HepG2 (cell line): ENCODE measurements around the gene MAP1LC3B. TPM values are rescaled to one million over a fixed set of nuclear protein-coding genes. Genes with fewer than 3 reads are reported as not detected.

ENCODE experiments used
- ATAC-seq: fragments of 200-7000 bp; cut with Tn5 transposase; 3 replicates; pipeline ENCODE4 v1.9.1; 2020; ENCODE audit warnings: mild to moderate bottlenecking, moderate library complexity
- BruUV-seq: library from RNA; stranded (reverse); fragments of 400-500 nt; replicated peaks from 2 replicates; lab custom pipeline; 2021; lab: Mats Ljungman, UMichigan
- CTCF ChIA-PET: fragments of 300-600 bp; formaldehyde crosslinking; extraction: SDS; loops from one replicate; lab custom pipeline; 2021; ENCODE audit warnings: low total read pairs, inconsistent platforms, low intra/inter-chr PET ratio; lab: Yijun Ruan, JAX
- POLR2A ChIA-PET: fragments of 350-600 bp; sonication (Branson Sonifier 250); formaldehyde crosslinking; loops from one replicate; lab custom pipeline; 2020; ENCODE audit warnings: antibody characterized with exemption, inconsistent platforms; lab: Yijun Ruan, JAX
- DNase-seq: peaks from one replicate; pipeline ENCODE4 v3.0.0-alpha.2; 2015; ENCODE audit warnings: low spot score
- FAIRE-seq: peaks from 3 replicates; lab custom pipeline; 2011; peaks lifted over from hg19 to GRCh38; lab: Jason Lieb, UNC
- H2AFZ ChIP-seq: one replicate; pipeline ENCODE4 v1.6.1; 2011; ENCODE audit warnings: low read length, inconsistent platforms
- H3K27ac ChIP-seq: fragments of 300-600 bp; 3 replicates; pipeline ENCODE4 v1.8.0; 2011; ENCODE audit warnings: mixed run types, mild to moderate bottlenecking, mixed read lengths, low read length, inconsistent platforms; ENCODE audit not compliant: insufficient read depth; ENCODE audit errors: extremely low read length
- H3K27me3 ChIP-seq, 2 experiments: fragments of 200-600 bp in 1 of 2; 2 replicates in 1 of 2; 3 replicates in 1 of 2; pipeline versions ENCODE4 v1.6.0 to v1.8.0; 2011; ENCODE audit warnings: low read length in 2 of 2, mild to moderate bottlenecking in 2 of 2, moderate library complexity in 2 of 2, inconsistent platforms in 1 of 2; ENCODE audit not compliant: insufficient read depth in 2 of 2, control insufficient read depth in 1 of 2
- H3K36me3 ChIP-seq, 2 experiments: fragments of 200-600 bp in 1 of 2; replicated peaks in 1 of 2; 2 replicates in 1 of 2; 3 replicates in 1 of 2; pipeline versions ENCODE4 v1.5.1 to v1.8.0; 2011; ENCODE audit warnings: low read length in 2 of 2, inconsistent platforms in 1 of 2; ENCODE audit not compliant: insufficient read depth in 2 of 2, control insufficient read depth in 1 of 2
- H3K4me1 ChIP-seq: 2 replicates; pipeline ENCODE4 v1.5.1; 2012; ENCODE audit warnings: low read length, inconsistent platforms; ENCODE audit not compliant: insufficient read depth
- H3K4me2 ChIP-seq: 2 replicates; pipeline ENCODE4 v1.6.0; 2011; ENCODE audit warnings: low read depth, low read length, inconsistent platforms
- H3K4me3 ChIP-seq, 3 experiments: fragments of 200-600 bp in 1 of 3; sonication (generic), shearing (Covaris generic) in 1 of 3; replicated peaks in 1 of 3; 2 replicates each; pipeline ENCODE4 v1.5.1; 2011 to 2016; ENCODE audit warnings: low read length in 3 of 3, inconsistent platforms in 2 of 3, low read depth in 2 of 3, mild to moderate bottlenecking in 2 of 3, control low read depth in 1 of 3, mixed read lengths in 1 of 3; ENCODE audit not compliant: insufficient read depth in 1 of 3
- H3K79me2 ChIP-seq: one replicate; pipeline ENCODE4 v1.6.1; 2011; ENCODE audit warnings: low read length, inconsistent platforms; ENCODE audit not compliant: insufficient read depth
- H3K9ac ChIP-seq: 2 replicates; pipeline ENCODE4 v1.6.0; 2011; ENCODE audit warnings: mild to moderate bottlenecking, low read depth, low read length, inconsistent platforms; ENCODE audit not compliant: insufficient read depth
- H3K9me3 ChIP-seq: 2 replicates; pipeline ENCODE4 v1.5.1; 2012; ENCODE audit warnings: mild to moderate bottlenecking, low read length
- H4K20me1 ChIP-seq: 2 replicates; pipeline ENCODE4 v1.6.0; 2011; ENCODE audit warnings: inconsistent platforms, mild to moderate bottlenecking, low read length, moderate library complexity; ENCODE audit not compliant: insufficient read depth
- AGO2 ChIP-seq: fragments of 200-400 bp; formaldehyde crosslinking; optimal IDR thresholded peaks from 2 replicates; pipeline ENCODE3; 2017; ENCODE audit warnings: mild to moderate bottlenecking, low read depth, low read length, moderate library complexity
- ZNF24 ChIP-seq: fragments of 450-650 bp; IDR thresholded peaks from 2 replicates; pipeline ENCODE4 v1.6.1; 2017; ENCODE audit warnings: antibody characterized with exemption, mild to moderate bottlenecking
- WGBS: methylation state at CpG from one replicate; pipeline ENCODE4 v1.1.6; 2017; ENCODE audit warnings: low lambda C conversion rate; 5-methylcytosine and 5-hydroxymethylcytosine counted together
- in situ Hi-C: cut with HindIII; loops from 2 replicates; pipeline ENCODE4 v1.10.0; 2017; ENCODE audit warnings: low pct_unique_long_range_greater_than_20kb; ENCODE audit not compliant: extremely low pct_ligation_motif_present
- intact Hi-C: fragments of 100-400 bp; cut with micrococcal nuclease; formaldehyde crosslinking; loops from one replicate; pipeline ENCODE4 v1.10.0; 2022; ENCODE audit not compliant: unreplicated experiment
- polyA plus RNA-seq, 8 experiments: library from polyadenylated mRNA; depleted of rRNA in 3 of 8; stranded (reverse) in 7 of 8; unstranded in 1 of 8; fragments of >200 nt; fragmentation: Illumina TruSeq in 4 of 8; extraction: Trizol in 4 of 8; gene quantifications; 2 replicates each; pipeline versions ENCODE4 v1.2.1 to v1.2.3, GENCODE V29; 2011 to 2016; ENCODE audit warnings: low read depth in 4 of 8, missing spikeins in 1 of 8, mixed read lengths in 1 of 8; ENCODE audit not compliant: insufficient read depth in 1 of 8
- total RNA-seq, 5 experiments: library from RNA; depleted of rRNA; stranded (reverse); fragments of >200 nt; fragmentation: Illumina TruSeq; extraction: Trizol; gene quantifications; 2 replicates each; pipeline ENCODE4 v1.2.3, GENCODE V29; 2016; ENCODE audit warnings: low read depth in 1 of 5
- TF ChIP-seq, protein P1 (sequence below), 2 experiments: sonication (generic) in 1 of 2; formaldehyde crosslinking in 1 of 2; IDR thresholded peaks; 2 replicates each; pipeline versions ENCODE4 v1.6.1 to v1.9.0; 2014 to 2022; ENCODE audit warnings: antibody characterized with exemption in 1 of 2, borderline replicate concordance in 1 of 2, inconsistent platforms in 1 of 2, low read depth in 1 of 2, missing genetic modification reagents in 1 of 2

The MAP1LC3B gene
- total and polyA plus RNA-seq, 2 of the 13 experiments (the other 11 are each of a cell fraction or from before 2014, with no cell fraction given), result 15.7 to 37.4 TPM

DNA sequence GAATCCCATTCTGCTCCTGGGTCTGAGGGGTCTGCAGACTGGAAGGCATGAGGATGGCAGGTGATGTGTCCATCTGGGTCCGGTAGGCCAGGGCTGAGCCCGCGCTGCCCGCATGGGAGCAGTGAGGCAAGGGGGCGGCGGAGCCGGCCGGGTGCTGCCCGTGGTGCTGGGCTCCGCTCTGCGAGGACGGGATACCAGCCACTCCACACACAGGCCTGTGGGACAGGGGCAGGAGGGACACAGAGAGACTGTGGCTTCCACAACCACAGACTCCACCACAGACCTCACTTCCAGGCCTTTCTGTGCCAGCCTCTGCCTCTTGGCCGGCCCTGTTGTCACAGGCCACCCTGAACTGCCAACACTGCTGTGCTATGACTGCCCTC lies 25.4 kb downstream of the MAP1LC3B start:
- 100% methylated on average over 2 of the region's 13 CpGs for WGBS
- in situ Hi-C loops, result no loop called here
- DNase-seq, result no peak
- intact Hi-C loops, result no loop called here
- H3K27ac ChIP-seq, result no peak overlapping the region
- POLR2A ChIA-PET, result no interaction called here
- FAIRE-seq, result no peak
- no TSS peak for BruUV-seq
- peak; percentile 72 for TF ChIP-seq AGO2
- TF ChIP-seq, protein P1, sequence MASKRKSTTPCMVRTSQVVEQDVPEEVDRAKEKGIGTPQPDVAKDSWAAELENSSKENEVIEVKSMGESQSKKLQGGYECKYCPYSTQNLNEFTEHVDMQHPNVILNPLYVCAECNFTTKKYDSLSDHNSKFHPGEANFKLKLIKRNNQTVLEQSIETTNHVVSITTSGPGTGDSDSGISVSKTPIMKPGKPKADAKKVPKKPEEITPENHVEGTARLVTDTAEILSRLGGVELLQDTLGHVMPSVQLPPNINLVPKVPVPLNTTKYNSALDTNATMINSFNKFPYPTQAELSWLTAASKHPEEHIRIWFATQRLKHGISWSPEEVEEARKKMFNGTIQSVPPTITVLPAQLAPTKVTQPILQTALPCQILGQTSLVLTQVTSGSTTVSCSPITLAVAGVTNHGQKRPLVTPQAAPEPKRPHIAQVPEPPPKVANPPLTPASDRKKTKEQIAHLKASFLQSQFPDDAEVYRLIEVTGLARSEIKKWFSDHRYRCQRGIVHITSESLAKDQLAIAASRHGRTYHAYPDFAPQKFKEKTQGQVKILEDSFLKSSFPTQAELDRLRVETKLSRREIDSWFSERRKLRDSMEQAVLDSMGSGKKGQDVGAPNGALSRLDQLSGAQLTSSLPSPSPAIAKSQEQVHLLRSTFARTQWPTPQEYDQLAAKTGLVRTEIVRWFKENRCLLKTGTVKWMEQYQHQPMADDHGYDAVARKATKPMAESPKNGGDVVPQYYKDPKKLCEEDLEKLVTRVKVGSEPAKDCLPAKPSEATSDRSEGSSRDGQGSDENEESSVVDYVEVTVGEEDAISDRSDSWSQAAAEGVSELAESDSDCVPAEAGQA (IDR thresholded peaks at IDR 0.05; ENCODE audit: low read depth), result no peak
- TF ChIP-seq, protein P1 (CRISPR knock-in tag; IDR thresholded peaks at IDR 0.05; ENCODE audit: borderline replicate concordance), result no peak
- TF ChIP-seq ZNF24, result no peak
- TF ChIP-seq, all 625 proteins: peak for 1
- no peaks in the 10 kb centered on the region; the same call in 1 of the 2 replicates for H4K20me1 ChIP-seq
- no peak overlapping the region for H2AFZ ChIP-seq
- H3K27me3 ChIP-seq, result no peaks in the 10 kb centered on the region
- peaks cover 56 to 78% of the 10 kb centered on the region in 2 experiments for H3K36me3 ChIP-seq
- no peak overlapping the region for H3K4me3 ChIP-seq
- peak; percentile 35; the same call in 2 of the 3 replicates for ATAC-seq
- H3K9me3 ChIP-seq, result no peaks in the 10 kb centered on the region
- no peaks in the 10 kb centered on the region for H3K4me1 ChIP-seq
- no peaks in the 10 kb centered on the region for H3K79me2 ChIP-seq
- no peak overlapping the region for H3K9ac ChIP-seq
- H3K4me2 ChIP-seq, result no peak overlapping the region
- CTCF ChIA-PET, result no interaction called here
